Spleen (tissue), 7 donors: ENCODE results near the gene GAL3ST1.

Experiments used
- POLR2A ChIP-seq, 3 donors: fragments of 450-650 bp; IDR thresholded peaks; one replicate each; pipeline ENCODE4 v1.5.1; 2017; ENCODE audit warnings: antibody characterized with exemption in 3 of 3, mild to moderate bottlenecking in 1 of 3
- TF ChIP-seq, protein P1 (sequence below), 11 experiments: fragments of 200-600 bp in 7 of 11; fragments of 450-650 bp in 4 of 11; sonication (generic) in 4 of 11; IDR thresholded peaks in 8 of 11; conservative IDR thresholded peaks in 3 of 11; 1 replicate in 7 of 11; 2 replicates in 4 of 11; pipeline versions ENCODE4 v1.4.0 to v1.8.0; 2016 to 2021; ENCODE audit warnings: antibody characterized with exemption in 11 of 11, inconsistent platforms in 4 of 11, mild to moderate bottlenecking in 1 of 11
- donor health status: DM: no; HTN: no; CAD: no; lungs with moderate emphysema.
- donor health status: DM: no; HTN: no; CAD: no.
- donor health status: DM: no; HTN: no; CAD: no.

DNA sequence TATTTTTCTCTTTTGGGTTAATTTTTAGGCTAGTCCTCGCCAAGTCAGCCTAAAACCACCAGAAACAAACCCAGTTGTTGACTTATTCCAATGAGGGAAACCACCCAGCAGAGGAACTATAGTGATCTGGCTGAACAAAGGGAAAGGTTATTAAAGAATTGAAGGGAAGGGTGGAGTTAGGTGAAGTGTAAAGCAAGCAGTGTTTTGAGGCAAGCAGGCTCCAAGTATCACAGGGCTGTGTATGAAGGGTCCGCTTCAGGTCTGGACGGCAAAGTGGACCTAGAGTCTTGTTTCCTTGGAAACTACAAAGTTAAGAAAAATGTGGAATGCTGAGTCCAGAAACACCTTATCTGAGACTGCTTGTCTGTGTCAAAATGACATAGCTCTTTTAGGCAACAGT lies 29.3 kb upstream of the GAL3ST1 start:
- no peak for TF ChIP-seq POLR2A (IDR thresholded peaks at IDR 0.05)
- TF ChIP-seq, protein P1, sequence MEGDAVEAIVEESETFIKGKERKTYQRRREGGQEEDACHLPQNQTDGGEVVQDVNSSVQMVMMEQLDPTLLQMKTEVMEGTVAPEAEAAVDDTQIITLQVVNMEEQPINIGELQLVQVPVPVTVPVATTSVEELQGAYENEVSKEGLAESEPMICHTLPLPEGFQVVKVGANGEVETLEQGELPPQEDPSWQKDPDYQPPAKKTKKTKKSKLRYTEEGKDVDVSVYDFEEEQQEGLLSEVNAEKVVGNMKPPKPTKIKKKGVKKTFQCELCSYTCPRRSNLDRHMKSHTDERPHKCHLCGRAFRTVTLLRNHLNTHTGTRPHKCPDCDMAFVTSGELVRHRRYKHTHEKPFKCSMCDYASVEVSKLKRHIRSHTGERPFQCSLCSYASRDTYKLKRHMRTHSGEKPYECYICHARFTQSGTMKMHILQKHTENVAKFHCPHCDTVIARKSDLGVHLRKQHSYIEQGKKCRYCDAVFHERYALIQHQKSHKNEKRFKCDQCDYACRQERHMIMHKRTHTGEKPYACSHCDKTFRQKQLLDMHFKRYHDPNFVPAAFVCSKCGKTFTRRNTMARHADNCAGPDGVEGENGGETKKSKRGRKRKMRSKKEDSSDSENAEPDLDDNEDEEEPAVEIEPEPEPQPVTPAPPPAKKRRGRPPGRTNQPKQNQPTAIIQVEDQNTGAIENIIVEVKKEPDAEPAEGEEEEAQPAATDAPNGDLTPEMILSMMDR (IDR thresholded peaks at IDR 0.05 in 8 of 11, conservative IDR thresholded peaks at IDR 0.05 in 3 of 11): no peak
